Loucy (cell line): ENCODE data around the gene UNC119B.

ENCODE experiments used
- H2AFZ ChIP-seq: fragments of 200-600 bp; sonication (generic); 2 replicates; pipeline ENCODE4 v1.6.0; 2016; ENCODE audit warnings: antibody characterized with exemption, mild to moderate bottlenecking, low read length, moderate library complexity
- H3F3A ChIP-seq: fragments of 200-600 bp; 2 replicates; pipeline ENCODE4 v1.6.0; 2016; ENCODE audit warnings: antibody characterized with exemption, low read depth, mild to moderate bottlenecking
- H3K27me3 ChIP-seq: fragments of 200-600 bp; sonication (generic); 2 replicates; pipeline ENCODE4 v1.6.1; 2014; ENCODE audit warnings: low read length, mild to moderate bottlenecking; ENCODE audit not compliant: insufficient read depth, poor library complexity, severe bottlenecking
- H3K36me3 ChIP-seq: fragments of 200-600 bp; sonication (generic); 2 replicates; pipeline ENCODE4 v1.6.1; 2016; ENCODE audit warnings: low read length; ENCODE audit not compliant: insufficient read depth
- H3K4me1 ChIP-seq: fragments of 200-600 bp; sonication (generic); 2 replicates; pipeline ENCODE4 v1.5.1; 2014; ENCODE audit warnings: low read length, mild to moderate bottlenecking; ENCODE audit not compliant: insufficient read depth, poor library complexity, severe bottlenecking
- H3K4me2 ChIP-seq: fragments of 200-600 bp; sonication (generic); 2 replicates; pipeline ENCODE4 v1.6.0; 2014; ENCODE audit warnings: antibody characterized with exemption, low read length, low read depth, mild to moderate bottlenecking; ENCODE audit not compliant: poor library complexity, severe bottlenecking
- H3K4me3 ChIP-seq: fragments of 200-600 bp; sonication (generic); 2 replicates; pipeline ENCODE4 v1.5.1; 2014; ENCODE audit warnings: low read length, mild to moderate bottlenecking, mixed read lengths; ENCODE audit not compliant: poor library complexity, severe bottlenecking
- H3K79me2 ChIP-seq: fragments of 200-600 bp; sonication (generic); 2 replicates; pipeline ENCODE4 v1.6.1; 2014; ENCODE audit warnings: low read length; ENCODE audit not compliant: insufficient read depth
- H3K9ac ChIP-seq: fragments of 200-600 bp; sonication (generic); 2 replicates; pipeline ENCODE4 v1.6.0; 2014; ENCODE audit warnings: mild to moderate bottlenecking, low read depth, low read length, moderate library complexity; ENCODE audit not compliant: poor library complexity, severe bottlenecking
- H3K9me2 ChIP-seq: fragments of 200-600 bp; sonication (generic); replicated peaks from 2 replicates; pipeline ENCODE4 v1.6.1; 2016; ENCODE audit warnings: low read depth, low read length, mixed read lengths
- H3K9me3 ChIP-seq: fragments of 200-600 bp; sonication (generic); 2 replicates; pipeline ENCODE4 v1.6.1; 2014; ENCODE audit warnings: mild to moderate bottlenecking, antibody characterized with exemption, low read length, low read depth; ENCODE audit not compliant: insufficient read depth
- H4K20me1 ChIP-seq: fragments of 200-600 bp; sonication (generic); 2 replicates; pipeline ENCODE4 v1.6.0; 2014; ENCODE audit warnings: antibody characterized with exemption, low read length, mild to moderate bottlenecking; ENCODE audit not compliant: insufficient read depth, poor library complexity, severe bottlenecking
- EZH2phosphoT487 ChIP-seq: fragments of 200-600 bp; IDR thresholded peaks from 2 replicates; pipeline ENCODE4 v1.6.1; 2018; ENCODE audit warnings: antibody characterized with exemption, mild to moderate bottlenecking, moderate library complexity, borderline replicate concordance
- TF ChIP-seq, protein P1 (sequence below): fragments of 200-600 bp; sonication (generic); conservative IDR thresholded peaks from 2 replicates; pipeline ENCODE4 v1.5.1; 2014; ENCODE audit warnings: mild to moderate bottlenecking, antibody characterized with exemption, low read length

Gene UNC119B

DNA sequence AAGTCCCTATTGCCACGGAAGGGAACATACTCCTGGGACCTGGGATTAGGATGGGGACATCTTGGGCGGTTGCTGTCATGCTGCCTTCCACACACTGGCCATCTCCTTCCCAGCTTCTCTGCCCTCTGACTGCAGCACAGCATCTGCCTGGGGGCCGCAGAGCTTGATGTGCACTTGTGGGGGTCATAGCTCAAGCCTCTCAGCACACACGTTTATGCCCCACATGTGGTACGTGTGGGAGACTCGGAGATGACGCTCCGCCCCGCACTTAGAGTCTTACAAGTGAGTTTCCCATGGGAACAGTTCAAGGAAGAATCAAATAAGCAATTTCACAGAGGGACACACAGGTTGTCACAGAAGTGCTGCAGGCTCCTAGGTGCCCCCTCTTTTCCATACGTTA, 24.0 kb downstream of the UNC119B start:
- no peaks in the 10 kb centered on the region for H3F3A ChIP-seq
- H3K27me3 ChIP-seq: no peaks in the 10 kb centered on the region
- no peak overlapping the region for H3K9ac ChIP-seq
- no peak overlapping the region for H3K4me2 ChIP-seq
- no peaks in the 10 kb centered on the region for H3K4me1 ChIP-seq
- no peaks in the 10 kb centered on the region for H4K20me1 ChIP-seq
- H3K36me3 ChIP-seq: no peaks in the 10 kb centered on the region
- no peaks in the 10 kb centered on the region for H3K9me3 ChIP-seq
- H3K4me3 ChIP-seq: no peak overlapping the region
- no peak overlapping the region for H2AFZ ChIP-seq
- H3K79me2 ChIP-seq: no peaks in the 10 kb centered on the region
- TF ChIP-seq EZH2phosphoT487: no peak
- TF ChIP-seq, protein P1, sequence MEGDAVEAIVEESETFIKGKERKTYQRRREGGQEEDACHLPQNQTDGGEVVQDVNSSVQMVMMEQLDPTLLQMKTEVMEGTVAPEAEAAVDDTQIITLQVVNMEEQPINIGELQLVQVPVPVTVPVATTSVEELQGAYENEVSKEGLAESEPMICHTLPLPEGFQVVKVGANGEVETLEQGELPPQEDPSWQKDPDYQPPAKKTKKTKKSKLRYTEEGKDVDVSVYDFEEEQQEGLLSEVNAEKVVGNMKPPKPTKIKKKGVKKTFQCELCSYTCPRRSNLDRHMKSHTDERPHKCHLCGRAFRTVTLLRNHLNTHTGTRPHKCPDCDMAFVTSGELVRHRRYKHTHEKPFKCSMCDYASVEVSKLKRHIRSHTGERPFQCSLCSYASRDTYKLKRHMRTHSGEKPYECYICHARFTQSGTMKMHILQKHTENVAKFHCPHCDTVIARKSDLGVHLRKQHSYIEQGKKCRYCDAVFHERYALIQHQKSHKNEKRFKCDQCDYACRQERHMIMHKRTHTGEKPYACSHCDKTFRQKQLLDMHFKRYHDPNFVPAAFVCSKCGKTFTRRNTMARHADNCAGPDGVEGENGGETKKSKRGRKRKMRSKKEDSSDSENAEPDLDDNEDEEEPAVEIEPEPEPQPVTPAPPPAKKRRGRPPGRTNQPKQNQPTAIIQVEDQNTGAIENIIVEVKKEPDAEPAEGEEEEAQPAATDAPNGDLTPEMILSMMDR: no peak
- no peaks in the 10 kb centered on the region for H3K9me2 ChIP-seq

DNA sequence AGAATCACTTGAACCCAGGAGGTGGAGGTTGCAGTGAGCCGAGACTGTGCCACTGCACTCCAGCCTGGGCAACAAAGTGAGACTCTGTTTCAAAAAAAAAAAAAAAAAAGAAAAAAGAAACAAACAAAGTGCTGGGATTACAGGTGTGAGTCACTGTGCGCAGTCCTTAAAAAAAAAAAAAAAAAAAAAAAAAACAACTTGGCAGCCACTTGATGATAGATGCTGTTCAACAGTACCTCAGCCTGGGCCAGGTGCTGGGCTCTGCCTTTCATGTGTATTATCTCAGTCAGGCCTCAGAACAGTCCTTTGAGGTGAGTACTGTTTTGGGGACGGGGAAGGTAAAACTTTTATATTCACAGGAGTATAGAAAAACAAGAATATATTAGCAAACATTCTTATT, 24.9 kb downstream of the UNC119B start:
- Histone ChIP-seq H3K27me3 (no peaks in the 10 kb centered on the region), H3K4me1 (no peaks in the 10 kb centered on the region), H3K79me2 (no peaks in the 10 kb centered on the region), H3K4me3 (no peak overlapping the region), H3K4me2 (no peak overlapping the region), H3K9me2 (no peaks in the 10 kb centered on the region), H3K36me3 (no peaks in the 10 kb centered on the region), H3K9me3 (no peaks in the 10 kb centered on the region), H4K20me1 (no peaks in the 10 kb centered on the region), H2AFZ (no peak overlapping the region), H3F3A (no peaks in the 10 kb centered on the region), H3K9ac (no peak overlapping the region)
- no peak for TF ChIP-seq EZH2phosphoT487
- TF ChIP-seq, protein P1: no peak

DNA sequence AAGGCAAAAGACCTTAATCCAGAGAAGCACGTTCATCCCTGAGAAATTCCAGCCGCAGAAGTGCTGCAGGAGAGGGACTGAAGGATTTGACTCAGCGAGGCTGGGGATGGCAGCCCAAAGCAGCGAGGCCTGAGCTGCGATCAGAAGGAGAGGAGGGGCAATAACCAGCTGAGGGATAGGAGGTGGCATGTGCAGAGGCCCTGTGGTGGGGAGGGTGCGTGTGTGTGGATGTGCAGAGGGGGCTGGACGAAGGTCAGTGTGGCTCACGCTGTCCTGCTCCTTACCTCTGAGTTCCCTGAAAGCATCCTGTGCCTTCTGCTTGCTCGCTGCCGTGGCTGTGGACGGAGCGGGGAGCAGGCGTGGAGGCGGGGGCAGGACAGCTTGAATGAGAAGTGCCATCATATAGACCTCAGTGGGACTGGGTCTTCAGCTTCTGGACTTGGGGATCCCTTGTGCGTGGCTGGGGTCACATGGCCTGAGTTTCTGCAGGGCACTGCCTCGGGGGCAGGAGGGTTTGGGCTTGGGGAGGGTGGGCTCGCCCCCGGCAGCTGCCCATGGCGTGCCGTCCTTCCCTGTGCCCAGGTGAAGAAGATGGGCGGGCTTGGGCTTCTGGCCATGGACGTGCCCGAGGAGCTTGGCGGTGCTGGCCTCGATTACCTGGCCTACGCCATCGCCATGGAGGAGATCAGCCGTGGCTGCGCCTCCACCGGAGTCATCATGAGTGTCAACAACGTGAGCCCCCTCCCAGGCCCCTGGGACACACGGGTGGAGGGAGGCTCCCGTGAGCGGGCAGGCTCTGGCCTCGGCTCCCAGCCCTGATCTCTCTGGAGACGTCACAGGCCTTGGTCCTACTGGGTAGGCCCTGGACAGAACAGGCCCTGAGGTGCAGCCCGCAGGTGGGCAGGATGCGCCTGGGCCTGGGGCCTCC, 26.4 kb downstream of the UNC119B start:
- Histone ChIP-seq H3F3A (no peaks in the 10 kb centered on the region), H3K27me3 (no peaks in the 10 kb centered on the region), H3K79me2 (no peaks in the 10 kb centered on the region), H3K9me3 (no peaks in the 10 kb centered on the region), H4K20me1 (no peaks in the 10 kb centered on the region), H2AFZ (no peak overlapping the region), H3K4me3 (no peak overlapping the region), H3K36me3 (no peaks in the 10 kb centered on the region), H3K4me1 (no peaks in the 10 kb centered on the region), H3K4me2 (no peak overlapping the region), H3K9me2 (no peaks in the 10 kb centered on the region), H3K9ac (no peak overlapping the region)
- TF ChIP-seq, protein P1: no peak
- no peak for TF ChIP-seq EZH2phosphoT487
